GM12864 (cell line): Measurements from ENCODE around the gene MYLK4.

ENCODE experiments used
- DNase-seq: peaks from one replicate; pipeline ENCODE4 v3.0.0-alpha.2; 2011; ENCODE audit warnings: low read depth
- H3K4me3 ChIP-seq: 2 replicates; pipeline ENCODE4 v1.5.1; 2011; ENCODE audit warnings: mild to moderate bottlenecking, low read depth, low read length, control low read depth
- CTCF ChIP-seq: IDR thresholded peaks from 2 replicates; pipeline ENCODE4 v1.5.1; 2011; ENCODE audit warnings: low read depth, mild to moderate bottlenecking, moderate library complexity, low read length, control low read depth, inconsistent platforms; ENCODE audit errors: missing control alignments

MYLK4 gene

GRCh38 chr6:2653369-2654032 lies 97.2 kb downstream of the MYLK4 start:
- H3K4me3 ChIP-seq, result no peak overlapping the region
- DNase-seq, result no peak
- TF ChIP-seq CTCF, result no peak

- TF ChIP-seq CTCF, result no peak
- no peak for DNase-seq
- no peak overlapping the region for H3K4me3 ChIP-seq
These were observed 98.1 kb downstream of the MYLK4 start for GRCh38 chr6:2652611-2653010.

- no peak for TF ChIP-seq CTCF
- no peak for DNase-seq
- H3K4me3 ChIP-seq, result no peak overlapping the region
These were observed 98.8 kb downstream of the MYLK4 start for GRCh38 chr6:2651961-2652360.

GRCh38 chr6:2651536-2651935 lies 99.2 kb downstream of the MYLK4 start:
- H3K4me3 ChIP-seq, result no peak overlapping the region
- TF ChIP-seq CTCF, result no peak
- no peak for DNase-seq

GRCh38 chr6:2646346-2646745 lies 104.4 kb downstream of the MYLK4 start:
- no peak overlapping the region for H3K4me3 ChIP-seq
- DNase-seq, result no peak
- TF ChIP-seq CTCF, result no peak

- no peak for DNase-seq
- no peak for TF ChIP-seq CTCF
- no peak overlapping the region for H3K4me3 ChIP-seq
These were observed 106.7 kb downstream of the MYLK4 start for GRCh38 chr6:2643935-2644539.

GRCh38 chr6:2643130-2643529 lies 107.6 kb downstream of the MYLK4 start:
- no peak for TF ChIP-seq CTCF
- DNase-seq, result no peak
- no peak overlapping the region for H3K4me3 ChIP-seq
